ENCODE results near the gene KDM5A.
"Not testable (repeated sequence)": the region's sequence is repeated elsewhere in the genome, so short reads cannot be mapped to it uniquely, and the experiment has no call there.

DNA sequence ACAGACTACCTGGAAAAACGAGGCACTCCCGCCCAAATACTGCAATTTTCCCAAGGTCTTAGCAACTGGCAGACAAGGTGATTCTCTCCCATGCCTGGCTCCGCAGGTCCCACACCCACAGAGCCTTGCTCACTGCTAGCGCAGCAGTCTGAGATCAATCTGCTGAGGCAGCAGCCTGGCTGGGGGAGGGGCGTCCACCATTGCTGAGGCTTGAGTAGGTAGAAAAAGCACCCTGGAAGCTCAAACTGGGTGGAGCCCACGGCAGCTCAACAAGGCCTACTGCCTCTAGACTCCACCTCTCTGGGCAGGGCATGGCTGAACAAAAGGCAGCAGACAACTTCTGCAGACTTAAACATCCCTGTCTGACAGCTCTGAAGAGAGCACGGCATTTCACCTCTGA lies 46.1 kb downstream of the KDM5A start:
- TF ChIP-seq POLR2A (IDR thresholded peaks at IDR 0.05; ENCODE audit: low read length); GATA1 (IDR thresholded peaks at IDR 0.05; ENCODE audit: low read depth, low read length): not testable (repeated sequence)

Data from erythroblast (primary cell).